ENCODE results near the gene L3MBTL4.

L3MBTL4 gene

GRCh38 chr18:6362559-6363129, 52.1 kb downstream of the L3MBTL4 start:
- DNase-seq, result no peak

GRCh38 chr18:6357668-6358067, 57.0 kb downstream of the L3MBTL4 start:
- DNase-seq, result no peak

GRCh38 chr18:6355789-6356589, 58.7 kb downstream of the L3MBTL4 start:
- peak; percentile 14 for DNase-seq

- DNase-seq, result no peak
These were observed 62.4 kb downstream of the L3MBTL4 start for GRCh38 chr18:6352275-6352674.

- DNase-seq, result no peak
These were observed 71.7 kb downstream of the L3MBTL4 start for GRCh38 chr18:6342990-6343389.

GRCh38 chr18:6341709-6342108, 73.0 kb downstream of the L3MBTL4 start:
- no peak for DNase-seq

GRCh38 chr18:6341303-6341702, 73.4 kb downstream of the L3MBTL4 start:
- DNase-seq, result no peak

- no peak for DNase-seq
These were observed 74.6 kb downstream of the L3MBTL4 start for GRCh38 chr18:6340121-6340520.

GRCh38 chr18:6336239-6336638, 78.5 kb downstream of the L3MBTL4 start:
- no peak for DNase-seq

- no peak for DNase-seq
These were observed 80.7 kb downstream of the L3MBTL4 start for GRCh38 chr18:6333981-6334380.

GRCh38 chr18:6331872-6332271, 82.8 kb downstream of the L3MBTL4 start:
- no peak for DNase-seq

GRCh38 chr18:6330786-6331185, 83.9 kb downstream of the L3MBTL4 start:
- no peak for DNase-seq

- DNase-seq, result no peak
These were observed 86.1 kb downstream of the L3MBTL4 start for GRCh38 chr18:6328621-6329010.

GRCh38 chr18:6327895-6328620, 86.7 kb downstream of the L3MBTL4 start:
- no peak for DNase-seq

GRCh38 chr18:6327485-6327884, 87.2 kb downstream of the L3MBTL4 start:
- no peak for DNase-seq

- DNase-seq, result no peak
These were observed 88.1 kb downstream of the L3MBTL4 start for GRCh38 chr18:6326566-6326965.

GRCh38 chr18:6323319-6323889, 91.3 kb downstream of the L3MBTL4 start:
- no peak for DNase-seq

GRCh38 chr18:6315517-6316331, 99.0 kb downstream of the L3MBTL4 start:
- no peak for DNase-seq

GRCh38 chr18:6313415-6313814, 101.3 kb downstream of the L3MBTL4 start:
- DNase-seq, result no peak

- no peak for DNase-seq
These were observed 103.1 kb downstream of the L3MBTL4 start for GRCh38 chr18:6311456-6312215.

- DNase-seq, result no peak
These were observed 104.0 kb downstream of the L3MBTL4 start for GRCh38 chr18:6310714-6311113.

- no peak for DNase-seq
These were observed 116.8 kb downstream of the L3MBTL4 start for GRCh38 chr18:6297875-6298274.
